ENCODE measurements around the gene GTF2IRD2.
A peak's percentile ranks its signal among the peaks of the same experiment; 100 is the strongest.
"Not testable (repeated sequence)": the region's sequence is repeated elsewhere in the genome, so short reads cannot be mapped to it uniquely, and the experiment has no call there.

The GTF2IRD2 gene

DNA sequence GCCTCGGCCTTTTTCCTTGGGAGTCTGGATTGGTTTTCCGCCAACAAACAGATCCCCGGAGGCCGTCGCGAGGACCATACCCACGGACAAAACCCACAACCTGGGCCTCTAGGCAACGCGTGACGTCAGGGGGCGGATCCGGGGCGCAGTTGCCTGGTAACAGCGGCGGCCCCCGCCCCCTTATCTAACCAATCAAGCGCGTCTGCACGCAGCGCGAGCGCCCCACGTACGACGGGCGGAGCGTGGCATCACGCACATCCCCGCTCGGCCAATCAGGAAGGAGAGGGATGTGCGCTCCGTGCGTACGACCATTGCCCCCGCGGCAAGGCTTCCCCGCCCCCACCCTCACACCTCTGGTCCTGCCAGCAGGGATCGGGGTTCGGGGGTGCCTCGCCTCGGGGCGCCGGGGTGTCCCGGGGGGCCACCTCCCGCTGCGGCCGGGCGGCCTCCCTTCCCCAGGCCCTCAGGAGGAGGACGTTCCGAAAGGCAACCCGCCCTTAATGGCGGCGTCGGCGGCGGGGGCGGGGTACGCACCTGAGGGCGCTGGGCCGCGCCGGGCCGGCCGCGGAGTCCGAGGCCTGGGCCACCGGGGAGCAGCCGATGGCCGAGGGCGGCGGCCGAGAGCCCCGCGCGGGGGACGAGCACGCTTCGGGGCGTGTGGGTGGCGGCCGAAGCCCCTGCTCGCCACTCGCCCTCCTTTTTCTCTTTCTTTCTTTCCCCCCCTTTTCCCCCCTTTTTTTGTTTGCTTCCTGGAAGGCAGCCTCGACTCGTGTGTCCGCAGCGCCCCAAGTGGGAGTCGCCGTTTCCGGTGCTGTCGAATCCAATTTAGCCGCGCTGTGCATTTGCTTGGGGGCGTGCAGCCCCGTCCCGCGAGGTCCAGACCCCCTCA is at the start of gene GTF2IRD2:
Gene GTF2IRD2 (minus strand): TSS at position 773 of the 889 bp plus-strand sequence. CDS start 15,227 bp downstream, outside the sequence.
- not testable (repeated sequence) for DNase-seq (ENCODE audit: low spot score in 2 of 2); H3K27ac Mint-ChIP-seq (ENCODE audit: low read depth); H3K9me3 Mint-ChIP-seq; H3K36me3 Mint-ChIP-seq (ENCODE audit: insufficient read depth); H3K4me1 Mint-ChIP-seq; H3K27me3 Mint-ChIP-seq
- peak within 1 kb of the TSS; percentile 56 for H3K4me3 Mint-ChIP-seq
- peak; percentile 87 for ATAC-seq (replicated peaks; ENCODE audit: extremely low read depth, poor library complexity, severe bottlenecking)

DNA sequence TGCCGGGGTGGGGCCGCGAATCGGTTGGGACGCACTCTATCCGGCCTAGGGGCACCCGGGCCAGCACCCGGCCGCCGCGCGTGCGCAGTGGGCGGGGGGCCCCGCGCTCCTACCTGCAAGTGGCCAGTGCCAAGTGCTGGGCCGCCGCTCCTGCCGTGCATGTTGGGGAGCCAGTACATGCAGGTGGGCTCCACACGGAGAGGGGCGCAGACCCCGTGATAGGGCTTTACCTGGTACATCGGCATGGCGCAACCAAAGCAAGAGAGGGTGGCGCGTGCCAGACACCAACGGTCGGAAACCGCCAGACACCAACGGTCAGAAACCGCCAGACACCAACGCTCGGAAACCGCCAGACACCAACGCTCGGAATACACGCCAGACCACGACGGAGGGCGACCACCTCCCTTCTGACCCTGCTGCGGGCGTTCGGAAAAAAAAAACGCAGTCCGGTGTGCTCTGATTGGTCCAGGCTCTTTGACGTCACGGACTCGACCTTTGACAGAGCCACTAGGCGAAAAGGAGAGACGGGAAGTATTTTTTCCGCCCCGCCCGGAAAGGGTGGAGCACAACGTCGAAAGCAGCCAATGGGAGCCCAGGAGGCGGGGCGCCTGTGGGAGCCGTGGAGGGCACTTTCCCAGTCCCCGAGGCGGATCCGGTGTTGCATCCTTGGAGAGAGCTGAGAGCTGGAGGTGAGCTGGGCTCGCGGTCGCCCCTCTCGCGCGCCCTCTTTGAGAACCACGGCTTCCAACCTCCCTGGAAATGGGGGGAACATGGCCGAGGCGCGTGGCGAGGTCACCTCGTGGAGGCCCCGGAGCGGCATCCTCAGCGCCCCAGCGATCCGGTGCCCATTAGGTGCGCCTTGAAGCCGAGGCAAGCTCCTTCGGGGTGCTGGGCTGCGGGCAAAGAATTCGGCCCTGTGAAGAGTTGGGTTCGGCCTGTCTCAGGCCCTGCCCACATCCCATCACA is 39.0 kb upstream of the GTF2IRD2 start:
- not testable (repeated sequence) for H3K27me3 Mint-ChIP-seq

DNA sequence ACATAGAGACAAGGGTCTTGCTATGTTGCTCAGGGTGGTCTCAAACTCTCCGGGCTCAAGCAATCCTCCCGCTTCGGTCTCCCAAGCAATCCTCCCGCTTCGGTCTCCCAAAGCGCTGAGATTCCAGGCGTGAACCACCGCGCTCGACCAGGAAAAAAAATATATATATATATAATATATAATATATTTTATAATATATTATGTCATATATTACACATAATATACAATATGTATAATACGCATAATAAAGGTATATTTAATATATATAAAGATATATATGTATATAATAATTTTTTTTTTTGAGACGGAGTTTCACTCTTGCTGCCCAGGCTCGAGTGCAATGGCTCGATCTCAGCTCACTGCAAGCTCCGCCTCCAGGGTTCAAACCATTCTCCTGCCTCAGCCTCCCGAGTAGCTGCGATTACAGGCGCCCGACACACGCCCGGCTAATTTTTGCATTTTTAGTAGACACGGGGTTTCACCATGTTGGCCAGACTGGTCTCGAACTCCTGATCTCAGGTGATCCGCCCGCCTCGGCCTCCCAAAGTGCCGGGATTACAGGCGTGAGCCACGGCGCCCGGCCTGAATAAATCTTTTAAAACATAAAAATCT is 38.2 kb upstream of the GTF2IRD2 start:
- not testable (repeated sequence) for H3K4me1 Mint-ChIP-seq; DNase-seq (ENCODE audit: low spot score in 2 of 2)

More for the DNA sequence above, 39.0 kb upstream of the GTF2IRD2 start:
- peak; percentile 73 to 74 for DNase-seq (ENCODE audit: low spot score in 2 of 2)
- not testable (repeated sequence) for H3K9me3 Mint-ChIP-seq; H3K36me3 Mint-ChIP-seq (ENCODE audit: insufficient read depth); H3K4me1 Mint-ChIP-seq
- peak; percentile 82 for ATAC-seq (replicated peaks; ENCODE audit: extremely low read depth, poor library complexity, severe bottlenecking)
- H3K4me3 Mint-ChIP-seq, result peak overlapping the region; percentile 82
- peak overlapping the region; percentile 89 for H3K27ac Mint-ChIP-seq (ENCODE audit: low read depth)

DNA sequence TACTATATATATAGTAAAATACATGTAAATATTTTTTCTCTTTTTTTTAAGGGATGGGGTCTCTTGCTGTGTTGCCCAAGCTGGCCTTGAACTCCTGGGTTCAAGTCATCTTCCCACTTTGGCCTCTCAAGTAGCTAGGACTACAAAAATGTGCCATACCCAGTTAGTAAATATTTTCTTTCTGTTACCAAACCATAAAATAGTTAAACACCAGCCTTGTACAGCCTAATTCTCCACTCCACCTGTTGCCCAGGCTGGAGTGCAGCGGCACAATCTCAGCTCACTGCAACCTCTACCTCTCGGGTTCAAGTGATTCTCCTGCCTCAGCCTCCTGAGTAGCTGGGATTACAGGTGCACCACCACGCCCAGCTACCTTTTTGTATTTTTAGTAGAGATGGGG is 33.9 kb upstream of the GTF2IRD2 start:
- H3K27ac Mint-ChIP-seq (ENCODE audit: low read depth); H3K4me3 Mint-ChIP-seq; DNase-seq (ENCODE audit: low spot score in 2 of 2); H3K27me3 Mint-ChIP-seq; ATAC-seq (replicated peaks; ENCODE audit: extremely low read depth, poor library complexity, severe bottlenecking); H3K9me3 Mint-ChIP-seq; H3K4me1 Mint-ChIP-seq: not testable (repeated sequence)
- H3K36me3 Mint-ChIP-seq (ENCODE audit: insufficient read depth), result peaks cover 20% of the 10 kb centered on the region

More for the DNA sequence above, 38.2 kb upstream of the GTF2IRD2 start:
- not testable (repeated sequence) for H3K9me3 Mint-ChIP-seq; H3K4me3 Mint-ChIP-seq; H3K36me3 Mint-ChIP-seq (ENCODE audit: insufficient read depth); H3K27ac Mint-ChIP-seq (ENCODE audit: low read depth); H3K27me3 Mint-ChIP-seq
- peak; percentile 8 for ATAC-seq (replicated peaks; ENCODE audit: extremely low read depth, poor library complexity, severe bottlenecking)

DNA sequence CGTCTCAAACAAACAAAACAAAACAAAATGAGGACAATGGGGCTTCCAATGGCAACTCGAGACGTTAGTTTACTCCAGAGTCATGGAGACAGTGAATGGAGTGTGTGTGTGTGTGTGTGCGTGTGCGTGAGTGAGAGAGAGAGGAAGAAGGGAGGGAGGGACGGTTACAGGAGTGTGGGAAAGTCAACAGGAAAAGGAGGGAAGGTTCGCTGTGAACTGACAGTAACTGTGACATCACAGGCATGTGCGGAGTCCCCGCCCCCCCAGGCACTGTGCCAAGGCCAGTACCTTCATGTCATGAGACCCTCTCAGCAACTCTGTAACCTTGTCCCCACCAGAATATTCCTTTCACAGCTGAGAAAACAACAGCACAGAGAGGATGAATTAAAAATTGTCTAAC is 30.7 kb upstream of the GTF2IRD2 start:
- not testable (repeated sequence) for ATAC-seq (replicated peaks; ENCODE audit: extremely low read depth, poor library complexity, severe bottlenecking); H3K27me3 Mint-ChIP-seq; H3K9me3 Mint-ChIP-seq; H3K4me3 Mint-ChIP-seq; DNase-seq (ENCODE audit: low spot score in 2 of 2); H3K4me1 Mint-ChIP-seq
- peak overlapping the region; percentile 50 for H3K27ac Mint-ChIP-seq (ENCODE audit: low read depth)
- H3K36me3 Mint-ChIP-seq (ENCODE audit: insufficient read depth), result peaks cover 17% of the 10 kb centered on the region

DNA sequence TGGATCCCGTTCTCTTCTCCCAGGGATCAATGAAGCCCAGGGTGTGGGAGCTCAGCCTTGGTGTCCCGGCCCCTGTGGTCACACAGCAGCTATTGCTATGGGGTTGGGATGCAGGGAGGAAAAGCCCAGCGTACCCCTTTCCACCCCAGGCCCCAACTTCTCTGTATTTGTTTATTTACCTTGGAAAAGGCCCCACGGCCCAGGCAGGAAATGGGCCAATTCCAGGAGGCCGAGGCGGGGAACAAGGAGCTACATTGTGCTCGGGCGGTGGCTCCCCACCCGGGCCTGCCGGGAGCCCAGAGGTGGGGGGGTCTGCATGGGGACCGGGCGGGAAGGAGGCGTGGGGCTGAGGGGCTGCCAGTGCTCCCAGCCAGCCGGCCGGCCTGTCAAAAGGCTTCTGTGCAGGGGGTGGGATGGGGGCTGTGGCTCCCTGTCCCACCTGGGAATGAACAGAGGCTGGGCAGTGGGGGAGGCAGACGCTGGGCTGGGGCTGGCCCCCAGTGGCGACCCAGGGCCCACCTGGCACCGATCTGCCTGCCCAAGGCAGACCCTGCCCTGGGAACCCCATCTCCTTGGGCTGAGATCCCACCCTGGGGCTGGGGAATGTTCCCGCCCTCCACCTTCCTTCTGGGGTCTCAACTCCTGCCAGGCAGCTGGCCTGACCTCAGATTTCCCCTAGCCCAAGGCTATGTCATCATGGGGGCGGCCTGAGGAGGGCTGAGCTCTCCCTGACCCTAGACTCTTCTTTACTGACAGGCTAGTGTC is 23.5 kb upstream of the GTF2IRD2 start:
- H3K4me1 Mint-ChIP-seq; H3K9me3 Mint-ChIP-seq; H3K36me3 Mint-ChIP-seq (ENCODE audit: insufficient read depth); H3K27ac Mint-ChIP-seq (ENCODE audit: low read depth); ATAC-seq (replicated peaks; ENCODE audit: extremely low read depth, poor library complexity, severe bottlenecking); H3K4me3 Mint-ChIP-seq; DNase-seq (ENCODE audit: low spot score in 2 of 2); H3K27me3 Mint-ChIP-seq: not testable (repeated sequence)

DNA sequence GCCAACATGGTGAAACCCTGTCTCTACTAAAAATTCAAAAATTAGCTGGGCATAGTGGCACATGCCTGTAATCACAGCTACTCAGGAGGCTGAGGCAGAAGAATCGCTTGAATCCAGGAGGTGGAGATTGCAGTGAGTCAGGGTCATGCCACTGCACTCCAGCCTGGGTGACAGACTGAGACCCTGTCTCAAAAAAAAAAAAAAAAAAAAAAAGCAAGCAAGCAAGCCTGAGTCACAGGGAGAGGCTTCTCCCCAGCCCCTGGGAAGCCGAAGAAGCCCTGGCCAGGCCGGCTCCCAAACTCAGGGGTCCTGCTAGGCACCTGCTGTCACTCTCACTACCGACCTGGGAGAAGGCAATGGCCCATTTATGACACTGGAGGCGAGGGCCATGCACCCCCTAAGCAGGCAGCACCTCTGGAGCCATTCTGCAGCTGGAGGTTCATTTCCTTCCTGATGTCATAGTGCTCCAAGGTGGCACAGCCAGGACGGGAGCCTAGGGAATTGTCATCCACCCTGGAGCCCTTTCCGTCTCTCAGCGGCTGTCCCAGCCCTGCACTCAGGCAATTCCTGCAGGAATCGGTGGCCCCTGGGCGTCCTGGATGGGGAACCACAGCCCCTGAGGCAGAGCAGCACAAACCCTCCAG is 22.8 kb upstream of the GTF2IRD2 start:
- H3K9me3 Mint-ChIP-seq; H3K36me3 Mint-ChIP-seq (ENCODE audit: insufficient read depth); H3K27me3 Mint-ChIP-seq; DNase-seq (ENCODE audit: low spot score in 2 of 2); H3K27ac Mint-ChIP-seq (ENCODE audit: low read depth); H3K4me1 Mint-ChIP-seq; H3K4me3 Mint-ChIP-seq; ATAC-seq (replicated peaks; ENCODE audit: extremely low read depth, poor library complexity, severe bottlenecking): not testable (repeated sequence)

DNA sequence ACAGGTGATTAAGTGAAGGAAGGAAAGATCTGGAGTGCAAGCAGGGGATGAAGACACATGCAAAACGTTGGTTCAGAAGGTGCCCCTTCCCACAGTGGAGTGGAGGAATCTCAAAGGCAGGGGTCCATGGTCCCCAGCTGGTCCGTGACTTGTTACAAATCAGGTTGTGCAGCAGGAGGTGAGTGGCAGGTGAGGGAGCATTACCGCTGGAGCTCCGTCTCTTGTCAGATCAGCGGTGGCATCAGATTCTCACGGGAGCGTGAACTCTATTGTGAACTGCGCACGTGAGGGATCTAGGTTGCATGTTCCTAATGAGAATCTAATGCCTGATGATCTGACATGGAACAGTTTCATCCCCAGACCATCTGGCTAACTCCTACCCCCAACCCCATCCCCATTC is 21.1 kb upstream of the GTF2IRD2 start:
- H3K4me1 Mint-ChIP-seq; H3K4me3 Mint-ChIP-seq; DNase-seq (ENCODE audit: low spot score in 2 of 2); H3K36me3 Mint-ChIP-seq (ENCODE audit: insufficient read depth); H3K9me3 Mint-ChIP-seq; H3K27me3 Mint-ChIP-seq; ATAC-seq (replicated peaks; ENCODE audit: extremely low read depth, poor library complexity, severe bottlenecking); H3K27ac Mint-ChIP-seq (ENCODE audit: low read depth): not testable (repeated sequence)

DNA sequence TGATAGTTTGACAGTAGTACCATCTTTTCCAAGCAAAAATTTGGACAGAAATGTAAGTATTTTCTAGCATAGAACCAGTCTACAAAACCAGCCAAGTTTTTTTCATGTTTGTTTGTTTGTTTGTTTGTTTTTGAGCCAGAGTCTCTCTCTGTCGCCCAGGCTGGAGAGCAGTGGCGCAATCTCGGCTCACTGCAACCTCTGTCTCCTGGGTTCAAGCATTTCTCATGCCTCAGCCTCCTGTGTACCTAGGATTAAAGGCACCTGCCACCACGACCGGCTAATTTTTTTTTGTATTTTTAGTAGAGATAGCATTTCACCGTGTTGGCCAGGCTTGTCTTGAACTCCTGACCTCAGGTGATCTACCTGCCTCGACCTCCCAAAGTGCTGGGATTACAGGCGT is 14.4 kb upstream of the GTF2IRD2 start:
- H3K36me3 Mint-ChIP-seq (ENCODE audit: insufficient read depth); ATAC-seq (replicated peaks; ENCODE audit: extremely low read depth, poor library complexity, severe bottlenecking); H3K4me3 Mint-ChIP-seq; H3K9me3 Mint-ChIP-seq; H3K4me1 Mint-ChIP-seq; H3K27me3 Mint-ChIP-seq; H3K27ac Mint-ChIP-seq (ENCODE audit: low read depth); DNase-seq (ENCODE audit: low spot score in 2 of 2): not testable (repeated sequence)

DNA sequence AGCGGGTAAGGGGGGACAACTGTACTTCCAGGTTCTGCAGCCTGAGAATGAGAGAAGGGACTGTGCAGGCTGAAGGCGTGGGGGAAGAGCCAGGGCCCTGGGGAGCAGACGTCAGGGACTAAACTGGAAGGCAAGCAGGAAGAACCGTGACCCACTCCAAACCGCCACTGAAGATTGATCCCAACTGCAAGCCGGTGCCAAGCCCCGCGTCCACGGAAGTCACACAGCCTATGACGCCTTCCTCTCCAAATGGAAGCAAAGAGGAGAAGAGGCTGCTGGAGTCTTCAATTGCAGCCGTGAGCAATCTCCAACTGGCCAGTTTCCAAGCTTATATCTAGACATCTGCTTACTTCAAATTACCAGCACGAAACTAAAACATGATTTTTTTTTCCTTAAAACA is 1.6 kb downstream of the GTF2IRD2 start:
- H3K27me3 Mint-ChIP-seq; H3K36me3 Mint-ChIP-seq (ENCODE audit: insufficient read depth); H3K27ac Mint-ChIP-seq (ENCODE audit: low read depth); H3K4me3 Mint-ChIP-seq; H3K9me3 Mint-ChIP-seq; ATAC-seq (replicated peaks; ENCODE audit: extremely low read depth, poor library complexity, severe bottlenecking); H3K4me1 Mint-ChIP-seq; DNase-seq (ENCODE audit: low spot score in 2 of 2): not testable (repeated sequence)

DNA sequence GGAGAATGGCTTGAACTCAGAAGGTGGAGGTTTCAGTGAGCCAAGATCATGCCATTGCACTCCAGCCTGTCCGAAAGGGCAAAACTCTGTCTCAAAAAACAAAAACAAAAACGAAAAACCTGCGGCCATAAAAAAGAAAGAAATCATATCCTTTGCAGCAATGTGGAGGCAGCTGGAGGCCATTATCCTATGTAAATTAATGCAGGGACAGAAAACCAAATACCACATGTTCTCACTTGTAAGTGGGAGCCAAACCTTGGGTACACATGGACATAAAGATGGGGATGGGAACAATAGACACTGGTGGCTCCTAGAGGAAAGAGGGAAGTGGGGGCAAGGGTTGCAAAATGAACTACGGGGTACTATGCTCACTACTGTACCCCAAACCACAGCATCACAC is 21.0 kb downstream of the GTF2IRD2 start:
- H3K36me3 Mint-ChIP-seq (ENCODE audit: insufficient read depth); DNase-seq (ENCODE audit: low spot score in 2 of 2); H3K9me3 Mint-ChIP-seq; H3K4me3 Mint-ChIP-seq; H3K4me1 Mint-ChIP-seq; ATAC-seq (replicated peaks; ENCODE audit: extremely low read depth, poor library complexity, severe bottlenecking); H3K27ac Mint-ChIP-seq (ENCODE audit: low read depth); H3K27me3 Mint-ChIP-seq: not testable (repeated sequence)
